Activated T-cell treated with anti-CD3 and anti-CD28 coated beads, Interleukin-2, amount 50 U/mL, for 48 hours (primary cell): ENCODE results near the gene BSPH1.
"Not testable (repeated sequence)": the region's sequence is repeated elsewhere in the genome, so short reads cannot be mapped to it uniquely, and the experiment has no call there.

Experiments
- DNase-seq, 2 experiments: peaks; one replicate each; pipeline ENCODE4 v3.0.0-alpha.2; 2020

Gene BSPH1, protein sequence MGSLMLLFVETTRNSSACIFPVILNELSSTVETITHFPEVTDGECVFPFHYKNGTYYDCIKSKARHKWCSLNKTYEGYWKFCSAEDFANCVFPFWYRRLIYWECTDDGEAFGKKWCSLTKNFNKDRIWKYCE

GRCh38 chr19:47992070-47992469 is at the start of gene BSPH1:
Gene BSPH1, minus strand, starts transcription at chr19:47992170. Its CDS starts 89 bp downstream, at chr19:47992081.
- DNase-seq: no peak

DNA sequence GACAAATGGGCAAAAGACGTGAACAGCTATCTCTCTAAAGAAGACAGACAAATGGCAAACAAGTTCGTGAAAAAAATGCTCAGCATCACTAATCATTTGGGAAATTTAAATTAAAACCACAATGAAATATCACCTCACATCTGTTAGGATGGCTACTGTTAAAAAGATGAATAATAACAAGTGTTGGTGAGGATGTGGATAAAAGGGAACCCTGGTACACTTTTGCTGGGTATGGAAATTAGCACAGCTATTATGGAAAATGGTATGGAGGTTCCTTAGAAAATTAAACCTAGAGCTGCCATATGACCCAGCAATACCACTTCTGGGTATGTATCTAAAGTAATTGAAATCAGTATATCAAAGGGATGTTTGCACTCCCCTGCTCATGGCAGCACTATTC is 44.8 kb upstream of the BSPH1 start:
- no peak for DNase-seq

- no peak for DNase-seq
Observed at GRCh38 chr19:48033604-48034003, 41.6 kb upstream of the BSPH1 start.

DNA sequence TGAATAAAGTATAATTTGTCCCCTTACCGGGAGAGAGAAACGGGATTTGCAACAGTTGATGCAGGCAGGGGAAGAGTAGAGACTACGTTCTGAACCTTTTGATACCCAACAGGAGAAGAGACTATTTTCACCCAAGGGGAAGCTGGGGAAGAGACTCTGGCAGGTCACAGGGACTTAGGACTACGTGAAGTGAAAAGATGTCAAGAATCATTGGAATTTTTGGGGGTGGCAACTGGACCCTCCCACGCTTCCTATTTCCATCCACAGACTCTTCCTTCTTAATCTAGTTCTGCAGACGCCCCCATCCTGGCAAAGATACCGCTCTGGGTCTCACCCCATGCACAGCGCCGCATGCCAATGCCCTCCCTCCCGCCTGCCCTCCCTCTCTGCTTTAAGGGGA is 38.1 kb upstream of the BSPH1 start:
- DNase-seq: no peak

DNA sequence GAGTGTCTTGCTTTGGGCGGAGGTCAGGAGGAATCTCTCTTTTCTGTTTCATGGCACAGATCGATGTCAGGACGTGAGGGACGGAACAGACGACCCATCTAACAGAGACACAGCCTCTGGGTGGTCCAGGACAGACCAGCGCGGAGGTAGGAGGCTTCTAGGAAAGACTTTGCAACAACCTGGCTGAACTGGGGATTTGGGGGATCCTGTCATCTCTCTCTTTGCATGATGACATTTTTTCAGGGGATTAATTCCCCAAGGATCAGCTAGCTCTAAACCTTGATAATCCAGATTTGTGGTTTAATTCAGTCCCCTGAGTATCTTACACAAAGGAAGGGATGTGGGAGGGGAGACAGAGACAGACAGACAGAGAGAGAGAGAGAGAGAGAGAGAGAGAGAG is 37.5 kb upstream of the BSPH1 start:
- DNase-seq: no peak

- DNase-seq: no peak
Observed at GRCh38 chr19:48025480-48025879, 33.5 kb upstream of the BSPH1 start.

- no peak for DNase-seq
Observed at GRCh38 chr19:48023518-48023917, 31.5 kb upstream of the BSPH1 start.

DNA sequence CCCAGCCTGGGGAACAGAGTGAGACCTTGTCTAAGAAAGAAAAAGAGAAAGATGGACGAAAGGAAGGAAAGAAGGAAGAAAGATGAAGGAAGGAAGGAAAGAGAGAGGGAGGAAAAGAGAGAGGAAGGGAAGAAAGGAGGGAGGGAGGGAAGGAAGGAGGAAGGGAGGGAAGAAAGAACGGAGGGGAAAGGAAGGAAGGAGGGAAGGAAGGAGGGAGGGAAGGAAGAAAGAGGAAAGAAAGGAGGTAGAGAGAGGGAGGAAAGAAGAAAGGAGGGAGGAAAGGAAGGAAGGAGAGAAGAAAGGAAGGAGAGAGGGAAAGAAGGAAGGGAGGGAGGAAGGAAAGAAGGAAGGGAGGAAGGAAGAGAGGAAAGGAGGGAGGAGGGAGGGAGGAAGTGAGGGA is 31.0 kb upstream of the BSPH1 start:
- DNase-seq: no peak

GRCh38 chr19:48020686-48021085 is 28.7 kb upstream of the BSPH1 start:
- DNase-seq: no peak

- DNase-seq: no peak
Observed at GRCh38 chr19:48010932-48011758, 19.2 kb upstream of the BSPH1 start.

DNA sequence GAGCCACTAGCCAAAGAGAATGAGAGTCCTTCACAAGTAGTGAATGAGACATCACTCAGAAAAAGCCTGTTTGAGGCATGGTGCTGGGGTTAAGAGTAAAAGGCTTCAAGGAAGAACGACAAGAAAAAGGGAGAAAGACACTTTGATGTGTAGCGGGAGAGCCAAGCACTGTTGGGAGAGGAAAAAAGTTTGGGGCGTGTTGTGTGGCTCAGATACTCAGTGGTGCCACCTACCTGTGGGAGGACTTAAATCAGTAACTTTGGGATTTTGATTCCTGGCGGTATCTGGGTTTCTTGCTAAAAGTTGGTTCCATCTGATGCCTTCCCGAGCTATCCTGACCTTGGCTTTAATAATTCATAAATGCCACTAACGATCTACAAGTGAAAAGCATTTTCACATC is 14.8 kb upstream of the BSPH1 start:
- DNase-seq: peak; percentile 20 to 23

DNA sequence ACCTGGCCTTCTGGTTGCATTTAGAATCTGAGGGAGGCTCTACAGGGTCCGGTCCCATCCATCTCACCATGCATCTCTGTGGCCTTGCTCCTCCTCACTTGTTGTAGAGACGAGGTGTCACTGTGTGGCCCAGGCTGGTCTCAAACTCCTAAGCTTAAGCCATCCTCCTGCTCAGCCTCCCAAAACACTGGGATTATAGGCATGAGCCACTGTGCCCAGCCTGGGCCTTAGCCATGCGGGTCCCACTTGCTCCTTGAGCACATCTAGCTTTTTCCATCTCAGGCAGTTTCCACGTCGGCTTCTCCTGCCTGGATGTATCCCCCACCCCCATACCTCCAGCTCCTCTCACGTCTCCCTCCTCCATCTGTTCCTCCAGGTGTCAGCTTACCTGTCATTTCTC is 12.3 kb upstream of the BSPH1 start:
- DNase-seq: no peak

- no peak for DNase-seq
Observed at GRCh38 chr19:48000846-48001245, 8.9 kb upstream of the BSPH1 start.

GRCh38 chr19:47998800-47999199 is 6.8 kb upstream of the BSPH1 start:
- no peak for DNase-seq

DNA sequence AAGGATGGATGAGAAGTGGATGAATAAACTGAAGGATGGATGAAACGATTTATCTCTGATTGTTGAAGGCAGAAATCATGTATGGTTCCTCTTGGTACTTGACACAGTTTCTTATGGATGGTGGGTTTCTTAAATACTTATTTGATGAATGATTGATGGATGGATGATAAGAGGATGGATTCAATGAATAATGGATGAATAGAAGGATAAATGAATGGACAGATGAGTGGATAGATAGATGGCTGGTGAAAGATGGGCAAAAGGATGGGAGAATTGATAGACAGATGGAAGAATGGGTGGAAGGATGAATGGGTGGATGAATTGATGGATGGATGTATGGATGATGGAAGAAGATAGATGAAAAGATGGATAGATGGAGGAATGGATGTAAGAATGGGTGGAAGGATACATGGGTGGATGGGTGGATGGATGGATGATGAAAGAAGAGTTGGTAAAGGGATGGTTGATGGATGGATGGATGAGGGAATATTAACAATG is 4.3 kb upstream of the BSPH1 start:
- DNase-seq: no peak

DNA sequence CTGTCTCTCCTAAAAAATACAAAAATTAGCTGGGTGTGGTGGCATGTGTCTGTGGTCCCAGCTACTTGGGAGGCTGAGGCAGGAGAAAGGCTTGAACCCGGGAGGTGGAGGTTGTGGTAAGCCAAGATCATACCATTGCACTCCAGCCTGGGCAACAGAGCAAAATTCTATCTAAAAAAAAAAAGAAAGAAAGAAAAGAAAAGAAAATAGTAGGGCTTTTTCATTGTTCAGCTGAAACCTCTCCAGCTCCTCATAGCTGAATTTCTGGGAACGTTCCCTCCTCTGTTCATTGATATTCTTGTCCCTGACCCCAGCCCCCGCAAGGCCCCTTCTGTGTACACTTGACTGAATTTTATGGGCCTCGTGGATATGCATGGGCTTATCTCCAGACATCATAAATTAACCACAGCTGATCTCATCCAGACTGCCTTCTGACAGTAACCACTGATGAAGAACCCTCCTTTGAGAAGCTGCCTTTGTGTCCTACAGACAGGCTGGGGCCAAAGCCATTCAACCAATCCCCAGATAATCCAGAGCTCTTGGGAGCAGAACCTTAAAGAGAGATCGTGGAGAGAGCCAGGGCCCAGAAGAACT is 2.3 kb upstream of the BSPH1 start, which contains the start of gene ELSPBP1:
ELSPBP1 (plus strand) TSS at position 424 of the 594 bp plus-strand sequence. CDS start 14,036 bp downstream, outside the sequence.
- DNase-seq: no peak

DNA sequence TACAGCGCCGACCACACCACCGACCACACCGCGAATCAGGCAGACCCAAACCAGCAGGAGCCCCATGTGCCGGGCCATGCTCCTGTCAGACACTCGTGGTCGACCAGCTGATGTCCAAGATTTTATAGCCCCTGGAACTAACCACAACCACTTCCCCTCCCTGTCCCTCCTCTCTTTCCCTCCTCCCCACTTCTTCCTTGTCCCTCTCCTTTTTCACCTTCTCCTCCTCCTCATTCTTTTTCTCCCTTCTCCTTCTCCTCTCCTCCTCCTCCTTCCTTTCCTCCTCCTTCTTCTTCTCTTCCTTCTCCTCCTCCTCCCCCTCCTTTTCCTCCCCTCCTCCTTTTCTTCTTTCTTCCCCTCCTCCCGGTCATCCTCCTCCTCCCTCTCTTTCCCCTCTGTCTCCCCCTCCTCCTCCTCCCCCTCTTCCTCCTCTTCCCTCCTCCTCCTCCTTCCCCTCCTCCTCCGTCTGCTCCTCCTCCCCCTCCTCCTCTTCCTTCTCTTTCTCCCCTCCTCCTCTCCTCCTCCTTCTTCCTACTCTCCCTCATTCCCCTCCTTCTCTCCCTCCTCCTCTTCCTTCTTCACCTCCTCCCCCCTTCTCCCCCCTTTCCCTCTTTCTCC is 670 bp downstream of the BSPH1 start:
- no peak for DNase-seq

DNA sequence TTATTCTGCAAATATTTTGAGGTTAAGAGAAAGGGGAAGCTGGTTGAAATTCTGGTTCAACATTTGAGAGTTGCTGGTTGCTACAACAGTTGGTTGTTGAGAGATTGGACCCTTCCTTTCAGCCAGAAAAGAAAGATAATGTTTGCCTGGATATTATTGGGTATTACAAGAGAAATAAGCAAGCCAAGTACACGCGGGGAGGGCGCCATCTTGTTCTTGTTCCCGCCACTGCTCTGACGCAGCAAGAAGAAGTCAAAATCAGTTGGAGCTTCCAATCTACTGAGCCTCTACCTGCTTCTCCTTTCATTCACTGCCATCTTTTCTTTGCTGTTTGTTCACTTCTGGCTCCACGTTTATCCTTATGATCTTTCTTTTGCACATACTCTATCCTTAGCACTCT is 18.4 kb downstream of the BSPH1 start:
- no peak for DNase-seq

DNA sequence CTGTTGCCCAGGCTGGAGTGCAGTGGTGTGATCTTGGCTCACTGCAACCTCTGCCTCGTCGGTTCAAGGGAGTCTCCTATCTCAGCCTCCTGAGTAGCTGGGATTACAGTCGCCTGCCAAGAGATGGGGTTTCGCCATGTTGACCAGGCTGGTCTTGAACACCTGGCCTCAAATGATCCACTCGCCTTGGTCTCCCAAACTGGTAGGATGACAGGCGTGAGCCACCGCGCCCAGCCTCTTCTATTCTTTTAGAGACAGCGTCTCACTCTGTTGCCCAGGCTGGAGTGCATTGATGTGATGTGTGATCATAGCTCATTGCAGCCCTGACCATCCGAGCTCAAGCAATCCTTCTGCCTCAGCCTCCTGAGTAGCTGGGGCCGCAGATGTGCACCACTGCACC is 36.0 kb downstream of the BSPH1 start:
- not testable (repeated sequence) for DNase-seq

DNA sequence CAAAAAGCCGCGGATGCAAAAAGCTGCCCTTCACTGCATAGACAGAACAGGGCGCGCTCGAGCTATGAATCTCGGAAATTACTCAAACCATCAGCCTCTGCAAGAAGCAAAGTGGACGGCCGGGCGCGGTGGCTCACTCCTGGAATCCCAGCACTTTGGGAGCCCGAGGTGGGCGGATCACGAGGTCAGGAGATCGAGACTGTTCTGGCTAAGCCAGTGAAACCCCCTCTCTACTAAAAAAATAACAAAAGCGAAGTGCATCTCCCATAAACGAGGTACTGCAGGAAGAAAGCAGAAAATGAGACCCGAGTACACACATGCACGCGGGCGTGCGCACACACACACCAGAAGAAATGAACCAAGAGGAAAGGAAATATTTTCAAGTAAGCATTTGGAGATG is 39.8 kb downstream of the BSPH1 start:
- DNase-seq: not testable (repeated sequence)

DNA sequence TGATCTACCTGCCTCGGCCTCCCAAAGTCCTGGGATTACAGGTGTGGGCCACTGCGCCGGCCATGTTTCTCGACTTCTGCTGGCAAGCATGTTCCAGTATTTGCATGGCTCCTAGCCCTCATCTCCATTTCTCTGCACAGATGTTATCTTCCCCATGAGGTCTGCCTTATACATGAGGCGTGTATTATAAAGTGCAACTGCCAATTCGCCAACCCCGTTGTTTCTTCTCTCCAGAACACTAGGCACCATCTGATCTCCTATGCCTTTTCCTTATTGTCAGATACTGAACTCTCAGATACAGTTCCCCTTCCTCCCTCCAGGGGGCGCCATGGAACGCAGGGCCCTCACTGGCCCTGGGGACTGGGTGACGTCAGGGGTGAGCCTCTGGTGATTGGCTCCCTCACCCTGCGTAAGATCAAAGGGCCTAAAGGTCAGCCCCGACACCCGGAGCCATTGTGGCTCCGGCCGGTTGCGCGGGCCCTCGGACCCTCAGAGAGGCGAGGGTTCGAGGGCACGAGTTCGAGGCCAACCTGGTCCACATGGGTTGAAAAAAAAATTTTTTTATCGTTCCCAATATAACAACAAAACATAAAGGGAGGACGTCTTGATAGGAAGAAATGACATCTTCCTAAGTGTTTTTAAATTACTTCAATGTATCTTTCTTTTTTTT is 42.0 kb downstream of the BSPH1 start:
- peak; percentile 40 to 45 for DNase-seq

DNA sequence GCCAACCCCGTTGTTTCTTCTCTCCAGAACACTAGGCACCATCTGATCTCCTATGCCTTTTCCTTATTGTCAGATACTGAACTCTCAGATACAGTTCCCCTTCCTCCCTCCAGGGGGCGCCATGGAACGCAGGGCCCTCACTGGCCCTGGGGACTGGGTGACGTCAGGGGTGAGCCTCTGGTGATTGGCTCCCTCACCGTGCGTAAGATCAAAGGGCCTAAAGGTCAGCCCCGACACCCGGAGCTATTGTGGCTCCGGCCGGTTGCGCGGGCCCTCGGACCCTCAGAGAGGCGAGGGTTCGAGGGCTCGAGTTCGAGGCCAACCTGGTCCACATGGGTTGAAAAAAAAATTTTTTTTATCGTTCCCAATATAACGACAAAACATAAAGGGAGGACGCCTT is 63.4 kb downstream of the BSPH1 start:
- peak in 1 of 2 experiments; percentile 17 for DNase-seq

GRCh38 chr19:47920107-47920506 is 71.9 kb downstream of the BSPH1 start:
- DNase-seq: not testable (repeated sequence)
